NCI-H2081 treated with DMSO at 0.1 percent for 48 hours (cell line): ENCODE results near the gene H2BW1.
"Not testable (repeated sequence)": the region's sequence is repeated elsewhere in the genome, so short reads cannot be mapped to it uniquely, and the experiment has no call there.

Experiments
- DNase-seq: peaks from one replicate; lab custom pipeline; 2025; lab: John Stamatoyannopoulos, UW

Gene H2BW1, protein sequence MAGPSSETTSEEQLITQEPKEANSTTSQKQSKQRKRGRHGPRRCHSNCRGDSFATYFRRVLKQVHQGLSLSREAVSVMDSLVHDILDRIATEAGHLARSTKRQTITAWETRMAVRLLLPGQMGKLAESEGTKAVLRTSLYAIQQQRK

GRCh38 chrX:104013606-104014005, at the start of gene H2BW1:
H2BW1 (minus strand) TSS chrX:104013708; CDS start chrX:104013576, 132 bp downstream.
- no peak for DNase-seq

- not testable (repeated sequence) for DNase-seq
Observed at GRCh38 chrX:104062636-104063035, 49.1 kb upstream of the H2BW1 start.

DNA sequence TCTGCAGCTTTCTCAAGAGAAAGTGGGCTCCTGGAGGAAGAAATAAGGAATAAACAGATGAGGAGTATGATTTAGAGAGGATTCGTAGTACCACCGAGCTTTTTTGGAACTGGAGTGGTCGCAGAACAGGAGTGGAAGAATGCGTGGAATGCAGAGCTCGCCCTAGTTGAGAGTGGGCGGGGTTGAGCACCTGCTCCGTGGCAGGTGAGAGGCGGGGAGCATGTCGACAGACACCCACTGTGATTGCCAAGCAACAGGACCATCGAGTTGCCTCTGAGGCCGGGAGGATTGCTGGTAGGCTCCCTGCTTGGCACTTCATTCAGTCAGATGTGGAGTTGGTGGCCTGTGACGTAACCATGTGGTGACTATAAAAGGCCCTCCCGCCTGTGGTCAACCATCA, 41.4 kb upstream of the H2BW1 start:
- DNase-seq: not testable (repeated sequence)

GRCh38 chrX:104047171-104047570, 33.7 kb upstream of the H2BW1 start:
- DNase-seq: no peak

GRCh38 chrX:104045642-104046041, 32.1 kb upstream of the H2BW1 start:
- DNase-seq: no peak

- DNase-seq: no peak
Observed at GRCh38 chrX:104041003-104041402, 27.5 kb upstream of the H2BW1 start.

DNA sequence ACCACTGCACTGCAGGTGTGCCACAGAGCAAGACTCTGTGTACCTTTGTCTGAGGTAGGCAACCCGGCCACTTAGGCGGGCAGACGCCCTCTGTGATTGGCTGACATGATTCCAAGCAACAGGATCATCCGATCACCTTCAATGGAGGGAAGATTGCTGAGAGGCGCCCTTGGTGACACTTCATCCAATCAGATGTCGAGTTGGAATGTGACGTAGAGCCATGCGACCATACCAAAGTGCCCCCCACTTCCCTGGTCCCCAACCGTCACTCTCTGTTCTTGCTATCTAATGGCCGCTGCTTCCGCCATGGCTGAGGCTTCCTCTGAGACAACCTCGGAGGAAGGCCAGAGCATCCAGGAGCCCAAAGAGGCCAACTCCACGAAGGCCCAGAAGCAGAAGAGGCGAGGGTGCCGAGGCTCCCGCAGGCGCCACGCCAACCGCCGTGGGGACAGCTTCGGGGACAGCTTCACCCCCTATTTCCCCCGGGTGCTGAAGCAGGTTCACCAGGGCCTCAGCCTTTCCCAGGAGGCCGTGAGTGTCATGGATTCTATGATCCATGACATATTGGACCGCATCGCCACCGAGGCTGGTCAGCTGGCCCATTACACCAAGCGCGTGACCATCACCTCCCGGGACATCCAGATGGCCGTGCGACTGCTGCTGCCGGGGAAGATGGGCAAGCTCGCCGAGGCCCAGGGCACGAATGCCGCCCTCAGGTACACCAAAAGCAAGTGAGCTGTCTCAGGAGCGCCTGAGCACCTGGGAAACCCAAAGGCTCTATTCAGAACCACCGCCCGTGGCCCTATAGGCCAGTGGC, 26.4 kb upstream of the H2BW1 start, which contains the start of gene H2BW2:
H2BW2 (plus strand) TSS at position 268 of the 817 bp plus-strand sequence; CDS start at position 307, 39 bp downstream.
- DNase-seq: no peak

GRCh38 chrX:104018126-104018525, 4.6 kb upstream of the H2BW1 start:
- no peak for DNase-seq

DNA sequence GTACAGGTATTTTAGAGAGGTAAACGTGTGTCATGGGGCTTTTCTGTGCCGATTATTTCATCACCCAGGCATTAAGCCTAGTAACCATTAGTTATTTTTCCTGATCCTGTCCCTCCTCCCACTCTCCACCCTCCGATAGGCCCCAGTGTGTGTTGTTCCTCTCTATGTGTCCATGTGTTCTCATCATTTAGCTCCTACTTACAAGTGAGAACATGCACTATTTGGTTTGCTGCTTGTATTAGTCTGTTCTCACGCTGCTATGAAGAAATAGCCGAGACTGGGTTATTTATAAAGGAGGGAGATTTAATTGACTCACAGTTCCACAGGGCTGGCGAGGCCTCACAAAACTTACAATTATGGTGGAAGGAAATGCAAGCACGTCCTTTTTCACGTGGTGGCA, 2.1 kb upstream of the H2BW1 start:
- DNase-seq: not testable (repeated sequence)

GRCh38 chrX:104013158-104013557, 350 bp downstream of the H2BW1 start:
- DNase-seq: no peak

- no peak for DNase-seq
Observed at GRCh38 chrX:104008831-104009230, 4.7 kb downstream of the H2BW1 start.

DNA sequence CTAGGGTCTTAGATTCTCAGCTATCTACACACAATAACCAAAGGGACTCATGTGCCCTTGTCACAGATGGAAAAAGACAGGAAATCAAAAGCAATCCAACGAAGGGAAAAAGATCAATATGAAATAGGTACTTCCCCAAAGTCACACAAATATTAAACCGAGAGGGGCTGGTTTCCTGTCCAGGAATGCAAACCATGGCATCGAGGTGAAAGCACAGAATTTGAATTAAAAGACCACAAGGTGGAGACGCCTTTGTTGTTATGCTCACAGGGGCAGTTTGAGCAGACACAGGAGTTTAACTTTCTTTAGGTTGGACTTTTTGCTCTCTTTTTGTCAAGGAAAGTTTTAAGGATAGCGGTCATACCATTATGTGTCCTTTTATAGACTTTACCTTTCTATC, 14.3 kb downstream of the H2BW1 start:
- no peak for DNase-seq

- DNase-seq: not testable (repeated sequence)
Observed at GRCh38 chrX:103983508-103983907, 30.0 kb downstream of the H2BW1 start.

- not testable (repeated sequence) for DNase-seq
Observed at GRCh38 chrX:103962411-103963278, 50.9 kb downstream of the H2BW1 start, which contains the start of gene TMSB15B. TMSB15B (plus strand) TSS chrX:103962627.
